Uterine smooth muscle cell (primary cell): ENCODE results near the gene CT45A6. TPM values are rescaled to one million over a fixed set of nuclear protein-coding genes. Genes with fewer than 3 reads are reported as not detected.

Experiments
- total RNA-seq: library from RNA; depleted of rRNA; stranded (reverse); fragments of >200 nt; gene quantifications from 2 replicates; pipeline ENCODE4 v1.2.3, GENCODE V29; 2014

The CT45A6 gene, protein sequence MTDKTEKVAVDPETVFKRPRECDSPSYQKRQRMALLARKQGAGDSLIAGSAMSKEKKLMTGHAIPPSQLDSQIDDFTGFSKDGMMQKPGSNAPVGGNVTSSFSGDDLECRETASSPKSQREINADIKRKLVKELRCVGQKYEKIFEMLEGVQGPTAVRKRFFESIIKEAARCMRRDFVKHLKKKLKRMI
- not detected in 2 replicates for total RNA-seq

GRCh38 chrX:135802687-135803086 lies at the start of gene CT45A6:
Gene CT45A6 (minus strand): TSS chrX:135802787. CDS start chrX:135798993, 3,794 bp downstream.

DNA sequence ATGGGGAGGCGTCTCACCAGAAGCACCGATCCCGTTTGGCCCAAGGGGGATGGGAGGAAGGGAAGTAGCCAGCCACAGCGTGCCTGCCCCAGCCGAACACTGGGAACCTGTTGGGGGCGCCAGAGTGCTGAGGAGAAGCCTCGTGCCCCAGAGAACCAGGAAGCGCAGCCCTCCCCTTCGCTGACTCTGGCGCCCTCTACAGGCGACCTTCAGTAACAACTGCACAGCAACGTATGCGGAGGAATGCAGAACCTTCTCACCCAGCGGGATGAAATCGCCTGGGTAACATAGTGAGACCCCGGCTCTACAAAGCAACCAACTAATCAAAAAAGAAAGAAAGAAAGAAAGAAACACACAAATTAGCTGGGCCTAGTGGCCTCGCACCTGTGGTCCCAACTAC lies 34.6 kb upstream of the CT45A6 start, which contains the start of gene CT45A7:
Gene CT45A7, minus strand, starts transcription at position 101 of the 400 bp plus-strand sequence. CDS start 3,747 bp downstream, outside the sequence.

DNA sequence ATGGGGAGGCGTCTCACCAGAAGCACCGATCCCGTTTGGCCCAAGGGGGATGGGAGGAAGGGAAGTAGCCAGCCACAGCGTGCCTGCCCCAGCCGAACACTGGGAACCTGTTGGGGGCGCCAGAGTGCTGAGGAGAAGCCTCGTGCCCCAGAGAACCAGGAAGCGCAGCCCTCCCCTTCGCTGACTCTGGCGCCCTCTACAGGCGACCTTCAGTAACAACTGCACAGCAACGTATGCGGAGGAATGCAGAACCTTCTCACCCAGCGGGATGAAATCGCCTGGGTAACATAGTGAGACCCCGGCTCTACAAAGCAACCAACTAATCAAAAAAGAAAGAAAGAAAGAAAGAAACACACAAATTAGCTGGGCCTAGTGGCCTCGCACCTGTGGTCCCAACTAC lies 17.3 kb upstream of the CT45A6 start, which contains the start of gene CT45A2:
Gene CT45A2, minus strand, starts transcription at position 101 of the 400 bp plus-strand sequence. CDS start 3,747 bp downstream, outside the sequence.

GRCh38 chrX:135785403-135785802 lies 17.2 kb downstream of the CT45A6 start, which contains the start of gene CT45A5:
Gene CT45A5 (minus strand): TSS chrX:135785503. CDS start chrX:135781729, 3,774 bp downstream.

GRCh38 chrX:135768091-135768490 lies 34.5 kb downstream of the CT45A6 start, which contains the start of gene CT45A3:
Gene CT45A3 (minus strand): TSS chrX:135768191. CDS start chrX:135764444, 3,747 bp downstream.

Other genes with a start within 250 kb of the CT45A6 start
- not detected in 2 replicates for gene CT45A1, start 89.1 kb downstream of the CT45A6 start, total RNA-seq
- not detected in 2 replicates for gene CT45A3, start 34.6 kb downstream of the CT45A6 start, total RNA-seq
- not detected in 2 replicates for gene CT45A5, start 17.3 kb downstream of the CT45A6 start, total RNA-seq
- gene CT45A2, start 17.2 kb upstream of the CT45A6 start, total RNA-seq = not detected in 2 replicates
- not detected in 2 replicates for gene CT45A7, start 34.5 kb upstream of the CT45A6 start, total RNA-seq
- not detected in 2 replicates for gene CT45A8, start 51.8 kb upstream of the CT45A6 start, total RNA-seq
- not detected in 2 replicates for gene CT45A9, start 69.0 kb upstream of the CT45A6 start, total RNA-seq
- not detected in 2 replicates for gene CT45A10, start 90.7 kb upstream of the CT45A6 start, total RNA-seq
- not detected in 2 replicates for gene SAGE1, start 90.9 kb upstream of the CT45A6 start, total RNA-seq
- 9.1 and 9.3 TPM in 2 replicates for gene MMGT1, start 171.2 kb upstream of the CT45A6 start, total RNA-seq
- 29.2 and 38.4 TPM in 2 replicates for gene SLC9A6, start 182.6 kb upstream of the CT45A6 start, total RNA-seq